Muscle of arm (tissue), 12 donors: ENCODE results near the gene PLPPR3. TPM values are rescaled to one million over a fixed set of nuclear protein-coding genes. Genes with fewer than 3 reads are reported as not detected.

Experiments
- DNase-seq: peaks from one replicate; pipeline ENCODE4 v3.0.0-alpha.2; 2013
- polyA plus RNA-seq, 12 donors: library from polyadenylated mRNA; unstranded; fragments of 120-200 nt; gene quantifications; one replicate each; pipeline ENCODE4 v1.2.1, GENCODE V29; 2013; ENCODE audit not compliant: insufficient read length in 12 of 12

PLPPR3 gene
- polyA plus RNA-seq, 12 donors, result 0.12 to 2.7 (median 0.46) TPM; not detected in 2

DNA sequence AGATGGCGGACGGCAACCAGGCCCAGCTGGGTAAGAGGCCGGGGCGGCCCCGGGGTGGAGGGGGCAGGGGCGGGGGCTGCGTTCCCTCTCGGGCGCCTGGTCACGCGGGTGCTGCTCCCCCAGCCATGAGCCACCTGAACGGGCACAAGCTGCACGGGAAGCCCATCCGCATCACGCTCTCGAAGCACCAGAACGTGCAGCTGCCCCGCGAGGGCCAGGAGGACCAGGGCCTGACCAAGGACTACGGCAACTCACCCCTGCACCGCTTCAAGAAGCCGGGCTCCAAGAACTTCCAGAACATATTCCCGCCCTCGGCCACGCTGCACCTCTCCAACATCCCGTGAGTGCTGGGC is 13.4 kb downstream of the PLPPR3 start:
- no peak for DNase-seq

- no peak for DNase-seq
These were observed 13.9 kb downstream of the PLPPR3 start for GRCh38 chr19:807627-808422.

DNA sequence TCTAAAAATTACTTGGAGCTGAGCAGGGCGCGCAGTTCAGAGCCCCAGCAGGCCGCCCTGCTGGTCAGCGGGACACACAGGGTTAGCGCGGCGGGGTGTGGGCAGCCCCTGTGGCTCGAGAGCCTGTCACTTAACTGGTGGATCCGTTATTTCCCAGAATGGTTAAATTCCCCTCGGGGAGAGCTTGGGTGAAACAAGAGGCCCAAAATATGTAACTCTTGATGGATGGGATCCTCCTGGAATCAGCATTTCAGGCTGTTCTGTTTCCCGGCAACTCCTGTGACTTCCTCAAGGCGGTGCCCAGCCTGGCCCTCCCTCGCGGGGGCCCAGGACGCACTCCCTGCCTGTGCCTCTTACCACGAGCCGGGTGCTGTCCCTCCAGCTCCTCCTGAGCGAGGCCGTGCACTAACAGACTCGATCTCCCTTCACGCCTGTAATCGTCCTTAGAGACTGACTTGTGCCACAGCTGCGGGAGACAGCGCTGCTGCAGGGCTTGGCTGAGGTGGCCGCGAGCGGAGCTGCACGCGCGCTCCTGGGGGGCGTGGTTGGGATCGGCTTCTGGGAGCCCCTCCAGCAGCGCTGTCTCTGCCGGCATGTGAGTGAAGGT is 14.8 kb downstream of the PLPPR3 start:
- DNase-seq, result no peak

GRCh38 chr19:805600-806550 is 15.9 kb downstream of the PLPPR3 start:
- no peak for DNase-seq

- no peak for DNase-seq
These were observed 16.6 kb downstream of the PLPPR3 start for GRCh38 chr19:805166-805551.

DNA sequence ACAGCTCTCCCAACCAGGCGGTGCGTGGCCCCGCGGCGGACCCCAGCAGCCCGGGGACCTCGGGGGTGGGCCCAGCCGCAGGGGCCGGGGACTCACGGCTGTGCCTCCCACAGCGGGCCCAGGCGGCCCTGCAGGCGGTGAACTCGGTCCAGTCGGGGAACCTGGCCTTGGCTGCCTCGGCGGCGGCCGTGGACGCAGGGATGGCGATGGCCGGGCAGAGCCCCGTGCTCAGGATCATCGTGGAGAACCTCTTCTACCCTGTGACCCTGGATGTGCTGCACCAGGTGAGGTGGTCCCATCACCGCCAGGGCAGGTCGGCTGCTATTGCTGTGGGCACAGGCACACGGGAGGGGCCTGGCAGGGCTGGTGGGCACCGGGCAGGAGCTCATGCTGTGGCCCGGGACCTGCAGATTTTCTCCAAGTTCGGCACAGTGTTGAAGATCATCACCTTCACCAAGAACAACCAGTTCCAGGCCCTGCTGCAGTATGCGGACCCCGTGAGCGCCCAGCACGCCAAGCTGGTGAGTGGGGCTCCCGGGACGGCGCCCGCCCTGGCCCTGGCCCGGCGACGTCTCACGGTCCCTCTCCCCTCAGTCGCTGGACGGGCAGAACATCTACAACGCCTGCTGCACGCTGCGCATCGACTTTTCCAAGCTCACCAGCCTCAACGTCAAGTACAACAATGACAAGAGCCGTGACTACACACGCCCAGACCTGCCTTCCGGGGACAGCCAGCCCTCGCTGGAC is 17.2 kb downstream of the PLPPR3 start:
- no peak for DNase-seq

DNA sequence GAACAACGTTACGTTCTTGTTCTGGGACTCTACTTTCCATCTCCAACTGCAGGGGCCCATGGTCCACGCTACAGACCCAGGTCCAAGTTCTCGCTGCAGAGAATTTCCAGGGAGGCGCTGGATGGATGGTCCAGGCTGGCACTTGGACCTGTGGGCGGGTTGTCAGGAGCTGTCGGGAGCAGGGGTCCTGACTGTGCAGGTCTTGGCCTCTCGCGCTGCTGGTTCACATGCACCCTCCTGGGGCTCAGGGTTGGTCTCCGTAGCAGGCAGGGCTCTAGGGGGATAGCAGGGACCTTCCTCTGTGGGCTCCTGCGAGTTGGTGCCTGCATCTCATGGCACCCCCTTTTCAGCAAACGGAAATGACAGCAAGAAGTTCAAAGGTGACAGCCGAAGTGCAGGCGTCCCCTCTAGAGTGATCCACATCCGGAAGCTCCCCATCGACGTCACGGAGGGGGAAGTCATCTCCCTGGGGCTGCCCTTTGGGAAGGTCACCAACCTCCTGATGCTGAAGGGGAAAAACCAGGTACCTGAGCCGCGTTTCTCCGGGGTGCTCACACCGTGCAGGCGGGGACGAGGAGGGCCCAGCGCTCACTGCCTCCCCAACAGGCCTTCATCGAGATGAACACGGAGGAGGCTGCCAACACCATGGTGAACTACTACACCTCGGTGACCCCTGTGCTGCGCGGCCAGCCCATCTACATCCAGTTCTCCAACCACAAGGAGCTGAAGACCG is 17.9 kb downstream of the PLPPR3 start:
- DNase-seq, result no peak

- no peak for DNase-seq
These were observed 18.6 kb downstream of the PLPPR3 start for GRCh38 chr19:803099-803561.

DNA sequence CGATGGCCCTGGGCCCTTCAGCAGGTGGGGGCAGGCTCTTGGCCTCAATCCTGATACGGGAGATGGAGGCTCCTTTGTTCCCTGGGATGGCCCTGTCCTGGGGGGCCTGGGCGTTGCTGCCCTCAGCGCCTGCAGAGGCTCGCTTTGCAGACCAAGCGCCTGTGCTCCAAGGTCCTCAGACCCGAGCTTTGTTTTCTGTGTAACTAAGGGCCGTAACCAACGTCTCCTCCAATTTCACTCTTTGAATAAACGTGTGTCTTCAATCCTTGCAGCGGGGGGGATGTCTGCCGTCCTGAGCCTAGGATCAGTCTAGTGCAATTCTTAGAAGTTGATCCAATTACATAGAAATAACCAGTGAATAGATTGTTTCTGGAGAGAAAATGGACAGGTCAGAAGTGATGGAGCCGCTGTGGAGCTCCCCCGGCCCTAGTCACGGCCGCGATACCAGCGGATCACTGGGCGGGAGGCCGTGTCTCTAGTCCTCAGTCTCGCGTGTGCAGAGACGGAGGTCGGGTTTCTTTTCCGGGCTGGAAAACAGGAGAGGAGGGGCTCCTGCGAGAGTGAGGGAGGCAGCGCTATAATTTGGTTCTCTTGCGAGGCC is 19.2 kb downstream of the PLPPR3 start:
- DNase-seq, result peak; percentile 59

- DNase-seq, result no peak
These were observed 19.8 kb downstream of the PLPPR3 start for GRCh38 chr19:801861-802497.

DNA sequence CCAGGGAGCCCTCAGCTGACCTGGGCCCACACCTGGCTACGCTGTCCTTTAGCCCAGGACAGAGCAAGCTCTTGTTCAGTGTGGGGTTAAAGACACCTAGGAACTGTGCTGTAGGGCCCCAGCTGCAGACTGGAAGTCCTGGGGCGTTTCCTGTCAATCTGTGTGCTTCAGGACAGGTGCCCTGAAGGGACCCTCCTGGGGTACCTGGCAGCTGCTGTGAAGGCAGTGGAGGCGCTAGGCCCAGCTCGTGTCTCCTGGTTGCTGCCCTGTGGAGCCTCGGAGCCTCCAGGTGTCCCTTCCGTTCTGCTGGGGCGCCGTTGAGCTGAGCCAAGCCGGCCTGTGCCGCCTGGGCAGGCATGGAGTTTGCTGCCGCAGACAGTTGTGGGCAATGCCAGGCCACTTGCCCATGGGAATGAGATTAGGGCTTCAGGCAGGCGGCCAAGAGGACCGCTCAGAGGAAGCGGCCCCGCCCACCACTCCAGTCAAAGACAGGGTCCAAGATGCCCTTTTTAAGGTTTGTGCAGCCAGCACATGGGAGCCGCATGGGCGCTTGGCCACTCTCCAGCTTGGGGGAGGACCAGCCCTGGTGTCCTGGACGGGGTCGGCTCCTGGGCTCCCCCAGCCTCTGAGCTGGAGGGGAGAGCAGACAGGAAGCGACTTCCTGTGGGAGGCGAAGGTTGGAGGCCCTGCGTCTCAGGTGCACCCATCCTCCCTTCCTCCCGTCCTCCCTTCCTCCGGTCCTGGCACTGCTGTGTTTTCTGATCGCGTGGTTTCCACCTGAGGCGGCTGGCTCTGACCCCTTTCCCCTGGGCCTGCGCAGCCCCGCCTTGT is 20.5 kb downstream of the PLPPR3 start:
- no peak for DNase-seq

DNA sequence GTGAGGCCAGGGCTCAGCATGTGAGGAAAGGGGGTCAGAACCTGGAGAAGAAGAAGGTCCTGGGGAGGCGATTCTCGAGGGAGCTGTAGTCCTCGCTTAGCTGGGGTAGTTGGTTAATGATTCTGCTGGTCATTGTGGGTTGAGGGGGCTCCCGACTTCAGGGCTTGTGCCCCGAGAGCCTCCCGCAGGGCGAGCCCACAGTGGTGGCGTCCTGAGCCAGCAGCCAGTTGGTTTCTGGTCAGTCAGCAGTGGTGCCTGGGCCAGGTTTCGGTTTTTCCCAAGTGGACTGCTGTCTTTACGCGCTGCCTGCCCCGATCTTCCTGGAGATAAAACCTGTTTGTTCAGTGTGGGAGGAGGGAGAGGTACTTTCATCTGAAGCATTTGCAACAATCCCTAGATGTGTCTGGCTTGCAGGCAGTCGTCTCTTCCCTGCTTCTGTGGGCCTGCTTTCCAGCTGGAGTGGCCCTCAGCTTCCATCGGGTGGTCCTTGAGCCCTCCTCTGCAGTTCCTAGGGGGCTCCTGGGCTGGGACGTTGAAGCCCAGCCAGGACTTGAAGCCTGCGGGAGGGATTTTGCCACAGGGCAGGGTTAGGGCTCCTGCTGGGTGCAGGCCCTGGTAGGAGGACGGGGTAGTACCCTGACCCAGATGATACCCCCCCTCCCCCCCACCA is 21.3 kb downstream of the PLPPR3 start:
- DNase-seq, result no peak

DNA sequence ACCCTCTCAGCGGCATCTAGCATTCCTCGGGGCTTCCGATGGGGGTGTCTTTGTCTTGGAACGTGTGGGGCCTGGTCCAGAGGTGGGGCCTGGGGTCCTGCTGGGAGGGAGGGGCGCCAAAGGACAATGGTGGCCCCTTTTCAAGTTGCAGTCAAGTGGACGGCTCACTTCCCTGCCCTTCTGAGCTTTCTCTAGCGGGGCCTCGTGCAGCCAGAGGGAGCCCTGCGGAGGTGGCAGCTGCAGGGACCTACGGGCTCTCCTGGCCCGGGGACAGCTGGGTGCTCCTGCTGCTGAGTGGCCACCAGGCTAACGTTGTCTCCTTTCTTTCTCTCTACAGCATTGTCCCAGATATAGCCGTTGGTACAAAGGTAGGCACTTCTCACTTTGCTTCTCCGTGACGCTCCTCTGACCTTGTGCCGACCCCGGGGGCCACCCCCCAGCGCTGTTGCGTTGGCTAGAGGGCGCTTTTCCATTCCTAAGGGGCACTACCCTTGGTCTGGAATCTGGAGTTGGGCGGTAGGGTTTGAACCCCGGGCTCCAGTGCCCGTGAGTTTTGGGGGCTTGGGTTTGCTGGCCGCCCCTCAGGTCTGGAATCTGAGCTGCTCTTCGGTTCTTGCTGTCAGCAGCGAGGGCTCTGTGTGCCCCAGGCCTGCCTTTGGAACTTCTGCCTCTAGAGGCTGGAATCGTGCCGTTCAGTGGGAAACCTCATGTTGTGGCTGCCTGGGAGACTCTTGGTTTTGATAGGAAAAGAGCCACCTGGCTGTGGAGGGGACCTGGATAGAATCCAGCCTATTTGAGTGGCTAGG is 22.5 kb downstream of the PLPPR3 start:
- DNase-seq, result no peak

DNA sequence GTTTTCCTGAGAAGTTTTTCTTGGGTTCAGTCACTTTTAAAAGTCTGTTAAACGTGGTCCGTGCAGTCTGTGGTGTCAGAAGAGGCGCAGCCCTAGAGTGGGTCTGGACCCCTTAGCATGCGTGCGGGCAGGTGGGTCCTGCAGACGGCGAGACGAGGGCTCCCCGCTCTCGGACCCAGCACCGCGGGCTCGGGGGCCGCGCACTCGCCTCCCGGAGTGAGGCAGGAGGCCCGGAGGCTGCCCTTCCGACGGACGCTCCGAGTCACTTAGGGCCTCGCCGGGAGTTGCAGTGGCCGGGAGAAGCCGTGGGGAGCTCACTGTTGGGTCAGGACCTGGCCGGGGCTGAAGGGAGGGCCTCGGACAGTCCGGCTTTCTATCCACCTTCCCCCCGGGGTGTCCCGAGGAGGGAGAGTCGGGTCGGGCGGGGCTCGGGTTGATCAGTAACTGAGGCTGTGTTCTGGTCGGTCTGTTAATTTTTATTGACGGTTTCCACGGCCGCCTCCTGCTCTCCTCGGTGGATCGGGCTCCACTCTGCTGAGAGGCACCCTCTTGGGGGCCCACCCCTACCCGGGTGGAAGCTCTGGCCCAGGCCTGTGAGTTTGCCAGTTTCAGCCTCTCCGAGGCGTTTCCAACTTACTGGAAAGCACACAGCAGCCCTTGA is 23.2 kb downstream of the PLPPR3 start:
- DNase-seq, result no peak

GRCh38 chr19:797528-798414 is 24.0 kb downstream of the PLPPR3 start:
- peak; percentile 90 for DNase-seq
